ENCODE results near the gene CLSTN2.

The CLSTN2 gene

DNA sequence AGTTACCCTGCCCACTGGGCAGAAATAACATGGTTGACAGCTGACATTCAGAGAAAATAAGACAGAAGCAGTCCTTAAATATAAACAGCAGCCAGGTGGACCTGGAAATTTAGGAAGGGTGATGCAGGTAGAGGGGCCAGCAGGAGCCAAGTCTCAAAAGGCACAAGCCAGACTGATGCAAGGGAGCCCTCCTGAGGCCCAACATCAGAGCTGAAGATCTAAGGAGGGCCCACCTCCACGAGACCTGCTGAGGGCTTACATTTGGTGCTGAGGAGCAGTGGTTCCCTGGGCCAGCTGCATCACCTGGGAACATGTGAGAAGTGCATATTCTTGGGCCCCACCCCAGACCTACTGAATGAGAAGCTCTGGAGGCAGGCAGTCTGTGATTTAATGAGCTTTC is 637.3 kb downstream of the CLSTN2 start:
- Histone ChIP-seq H3K14ac (ENCODE audit: low read length) (no peak overlapping the region), H3K9me3 (replicated peaks in 1 of 2; ENCODE audit: control insufficient read depth in 2 of 2, insufficient read depth in 1 of 2, low read depth in 1 of 2, low read length in 2 of 2) (no peaks in the 10 kb centered on the region), H3K4me3 (ENCODE audit: low read length in 2 of 2) (no peak overlapping the region), H3K4me2 (ENCODE audit: insufficient read depth, low read length, poor library complexity, severe bottlenecking) (no peak overlapping the region), H2BK15ac (ENCODE audit: low read length) (no peak overlapping the region), H3K23ac (ENCODE audit: low read depth, low read length, poor library complexity) (no peak overlapping the region), H3K79me1 (ENCODE audit: low read depth, low read length) (no peaks in the 10 kb centered on the region), H2BK5ac (ENCODE audit: low read length) (no peak overlapping the region), H3K4me1 (ENCODE audit: control insufficient read depth in 2 of 2, insufficient read depth in 1 of 2, low read depth in 1 of 2, low read length in 2 of 2) (no peaks in the 10 kb centered on the region), H2BK12ac (ENCODE audit: low read length) (no peak overlapping the region), H2AK5ac (ENCODE audit: low read depth, low read length) (no peak overlapping the region), H4K91ac (ENCODE audit: low read depth, low read length, poor library complexity) (no peak overlapping the region), H2AFZ (ENCODE audit: low read length) (no peak overlapping the region), H3K27me3 (ENCODE audit: control insufficient read depth in 3 of 3, insufficient read depth in 3 of 3, low read depth in 1 of 3, low read length in 3 of 3) (no peaks in the 10 kb centered on the region), H3K27ac (replicated peaks; ENCODE audit: low read length) (no peak overlapping the region), H4K8ac (ENCODE audit: low read depth, low read length) (no peak overlapping the region), H2BK120ac (ENCODE audit: low read depth, low read length) (no peak overlapping the region), H3K36me3 (replicated peaks in 1 of 2; ENCODE audit: control insufficient read depth in 2 of 2, insufficient read depth in 2 of 2, low read length in 2 of 2) (no peaks in the 10 kb centered on the region), H3K9ac (ENCODE audit: low read depth, low read length, poor library complexity) (no peak overlapping the region), H3K4ac (ENCODE audit: low read length) (no peak overlapping the region), H3K18ac (ENCODE audit: low read length) (no peak overlapping the region)
- DNase-seq (ENCODE audit: low spot score), result no peak
- WGBS, 2 donors (ENCODE audit: extremely low coverage in 2 of 2, insufficient read length in 2 of 2, insufficient replicate concordance in 1 of 2), result no CpG with 5 or more reads among the region's 1 CpG

DNA sequence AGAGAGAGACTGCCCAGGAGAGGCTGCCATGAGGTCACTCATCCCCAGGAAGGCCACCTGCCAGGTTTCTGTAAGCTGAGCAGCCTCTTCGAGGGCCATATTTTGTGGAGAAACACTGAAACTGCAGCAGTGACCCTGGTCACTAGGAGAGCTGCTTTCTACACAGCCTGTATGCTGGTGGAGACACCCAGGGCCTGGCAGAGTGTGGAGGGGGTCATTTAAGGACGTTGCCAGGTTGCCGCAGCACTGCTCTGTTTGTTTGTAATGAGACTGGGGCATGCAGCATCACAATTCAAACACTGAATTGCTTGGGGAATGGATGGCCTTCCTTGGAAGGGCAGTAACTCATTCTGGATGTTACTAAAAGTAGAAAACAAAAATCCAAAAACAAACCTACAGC is 638.0 kb downstream of the CLSTN2 start:
- Histone ChIP-seq H4K8ac (ENCODE audit: low read depth, low read length) (no peak overlapping the region), H3K9me3 (replicated peaks in 1 of 2; ENCODE audit: control insufficient read depth in 2 of 2, insufficient read depth in 1 of 2, low read depth in 1 of 2, low read length in 2 of 2) (no peaks in the 10 kb centered on the region), H4K91ac (ENCODE audit: low read depth, low read length, poor library complexity) (no peak overlapping the region), H3K4me1 (ENCODE audit: control insufficient read depth in 2 of 2, insufficient read depth in 1 of 2, low read depth in 1 of 2, low read length in 2 of 2) (no peaks in the 10 kb centered on the region), H2AK5ac (ENCODE audit: low read depth, low read length) (no peak overlapping the region), H3K14ac (ENCODE audit: low read length) (no peak overlapping the region), H3K27ac (replicated peaks; ENCODE audit: low read length) (no peak overlapping the region), H3K9ac (ENCODE audit: low read depth, low read length, poor library complexity) (no peak overlapping the region), H3K27me3 (ENCODE audit: control insufficient read depth in 3 of 3, insufficient read depth in 3 of 3, low read depth in 1 of 3, low read length in 3 of 3) (no peaks in the 10 kb centered on the region), H2AFZ (ENCODE audit: low read length) (no peak overlapping the region), H2BK5ac (ENCODE audit: low read length) (no peak overlapping the region), H2BK12ac (ENCODE audit: low read length) (no peak overlapping the region), H3K18ac (ENCODE audit: low read length) (no peak overlapping the region), H3K23ac (ENCODE audit: low read depth, low read length, poor library complexity) (no peak overlapping the region), H3K36me3 (replicated peaks in 1 of 2; ENCODE audit: control insufficient read depth in 2 of 2, insufficient read depth in 2 of 2, low read length in 2 of 2) (no peaks in the 10 kb centered on the region), H2BK15ac (ENCODE audit: low read length) (no peak overlapping the region), H3K4me2 (ENCODE audit: insufficient read depth, low read length, poor library complexity, severe bottlenecking) (no peak overlapping the region), H2BK120ac (ENCODE audit: low read depth, low read length) (no peak overlapping the region), H3K79me1 (ENCODE audit: low read depth, low read length) (no peaks in the 10 kb centered on the region), H3K4ac (ENCODE audit: low read length) (no peak overlapping the region), H3K4me3 (ENCODE audit: low read length in 2 of 2) (no peak overlapping the region)
- no peak for DNase-seq (ENCODE audit: low spot score)
- WGBS, 2 donors (ENCODE audit: extremely low coverage in 2 of 2, insufficient read length in 2 of 2, insufficient replicate concordance in 1 of 2), result no CpG with 5 or more reads among the region's 3 CpGs

DNA sequence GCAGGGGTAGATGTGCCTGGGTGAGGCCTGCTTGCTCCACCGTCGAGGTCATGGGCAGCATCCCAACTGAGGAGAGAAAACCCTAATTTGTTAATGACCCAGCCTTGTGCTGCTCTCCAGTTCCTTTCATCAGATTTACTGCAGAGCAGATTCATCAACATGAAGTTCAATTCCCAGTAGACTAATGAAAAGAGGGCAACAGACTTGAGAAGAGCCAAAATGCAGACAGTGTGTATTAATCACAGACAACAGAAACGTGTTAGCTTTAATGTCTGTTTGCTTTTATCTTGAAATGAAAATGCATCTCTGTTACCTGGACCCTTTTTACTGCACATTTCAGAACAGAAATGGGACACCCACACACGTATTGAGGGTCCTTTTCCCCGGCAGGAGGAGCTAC is 639.4 kb downstream of the CLSTN2 start:
- Histone ChIP-seq H2BK5ac (ENCODE audit: low read length) (no peak overlapping the region), H3K27ac (replicated peaks; ENCODE audit: low read length) (no peak overlapping the region), H3K4ac (ENCODE audit: low read length) (no peak overlapping the region), H2BK15ac (ENCODE audit: low read length) (no peak overlapping the region), H3K9ac (ENCODE audit: low read depth, low read length, poor library complexity) (no peak overlapping the region), H4K8ac (ENCODE audit: low read depth, low read length) (no peak overlapping the region), H2BK120ac (ENCODE audit: low read depth, low read length) (no peak overlapping the region), H2AFZ (ENCODE audit: low read length) (no peak overlapping the region), H3K27me3 (ENCODE audit: control insufficient read depth in 3 of 3, insufficient read depth in 3 of 3, low read depth in 1 of 3, low read length in 3 of 3) (peaks cover 0 to 2% (median 0%) of the 10 kb centered on the region in 3 experiments), H3K18ac (ENCODE audit: low read length) (no peak overlapping the region), H3K23ac (ENCODE audit: low read depth, low read length, poor library complexity) (no peak overlapping the region), H3K4me2 (ENCODE audit: insufficient read depth, low read length, poor library complexity, severe bottlenecking) (no peak overlapping the region), H3K14ac (ENCODE audit: low read length) (no peak overlapping the region), H3K9me3 (replicated peaks in 1 of 2; ENCODE audit: control insufficient read depth in 2 of 2, insufficient read depth in 1 of 2, low read depth in 1 of 2, low read length in 2 of 2) (no peaks in the 10 kb centered on the region), H3K4me3 (ENCODE audit: low read length in 2 of 2) (no peak overlapping the region), H4K91ac (ENCODE audit: low read depth, low read length, poor library complexity) (no peak overlapping the region), H3K79me1 (ENCODE audit: low read depth, low read length) (no peaks in the 10 kb centered on the region), H3K4me1 (ENCODE audit: control insufficient read depth in 2 of 2, insufficient read depth in 1 of 2, low read depth in 1 of 2, low read length in 2 of 2) (no peaks in the 10 kb centered on the region), H2BK12ac (ENCODE audit: low read length) (no peak overlapping the region), H2AK5ac (ENCODE audit: low read depth, low read length) (no peak overlapping the region), H3K36me3 (replicated peaks in 1 of 2; ENCODE audit: control insufficient read depth in 2 of 2, insufficient read depth in 2 of 2, low read length in 2 of 2) (no peaks in the 10 kb centered on the region)
- WGBS, 2 donors (ENCODE audit: extremely low coverage in 2 of 2, insufficient read length in 2 of 2, insufficient replicate concordance in 1 of 2), result no CpG with 5 or more reads among the region's 5 CpGs
- no peak for DNase-seq (ENCODE audit: low spot score)

DNA sequence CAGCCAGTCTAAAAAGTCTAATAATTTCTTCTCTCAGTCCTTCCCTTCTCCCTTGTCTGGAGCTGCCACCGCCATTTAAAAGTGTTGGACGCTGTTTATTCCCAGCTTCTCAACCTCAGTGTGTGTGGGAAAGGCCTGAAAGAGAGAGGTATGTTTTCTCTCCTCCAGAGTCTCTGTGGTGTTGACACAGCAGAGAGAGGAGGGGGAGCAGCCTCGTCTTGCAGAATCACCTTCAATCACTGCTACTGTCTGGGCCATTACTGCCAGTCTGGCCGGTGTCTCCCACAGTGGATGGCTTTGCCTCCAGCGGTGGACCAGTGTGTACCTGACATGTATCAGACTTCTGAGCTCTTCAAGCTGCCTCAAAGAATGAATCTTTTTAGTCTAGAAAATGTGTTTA is 641.5 kb downstream of the CLSTN2 start:
- Histone ChIP-seq H2BK5ac (ENCODE audit: low read length) (no peak overlapping the region), H3K27me3 (ENCODE audit: control insufficient read depth in 3 of 3, insufficient read depth in 3 of 3, low read depth in 1 of 3, low read length in 3 of 3) (peaks cover 0 to 2% (median 0%) of the 10 kb centered on the region in 3 experiments), H3K14ac (ENCODE audit: low read length) (no peak overlapping the region), H3K36me3 (replicated peaks in 1 of 2; ENCODE audit: control insufficient read depth in 2 of 2, insufficient read depth in 2 of 2, low read length in 2 of 2) (no peaks in the 10 kb centered on the region), H2BK120ac (ENCODE audit: low read depth, low read length) (no peak overlapping the region), H4K8ac (ENCODE audit: low read depth, low read length) (no peak overlapping the region), H3K4me1 (ENCODE audit: control insufficient read depth in 2 of 2, insufficient read depth in 1 of 2, low read depth in 1 of 2, low read length in 2 of 2) (peaks cover 0 to 2% of the 10 kb centered on the region in 2 donors), H3K9ac (ENCODE audit: low read depth, low read length, poor library complexity) (no peak overlapping the region), H2AK5ac (ENCODE audit: low read depth, low read length) (no peak overlapping the region), H3K4ac (ENCODE audit: low read length) (no peak overlapping the region), H3K79me1 (ENCODE audit: low read depth, low read length) (no peaks in the 10 kb centered on the region), H3K4me3 (ENCODE audit: low read length in 2 of 2) (no peak overlapping the region), H3K18ac (ENCODE audit: low read length) (no peak overlapping the region), H3K23ac (ENCODE audit: low read depth, low read length, poor library complexity) (no peak overlapping the region), H4K91ac (ENCODE audit: low read depth, low read length, poor library complexity) (no peak overlapping the region), H2AFZ (ENCODE audit: low read length) (no peak overlapping the region), H2BK15ac (ENCODE audit: low read length) (no peak overlapping the region), H2BK12ac (ENCODE audit: low read length) (no peak overlapping the region), H3K9me3 (replicated peaks in 1 of 2; ENCODE audit: control insufficient read depth in 2 of 2, insufficient read depth in 1 of 2, low read depth in 1 of 2, low read length in 2 of 2) (no peaks in the 10 kb centered on the region), H3K27ac (replicated peaks; ENCODE audit: low read length) (no peak overlapping the region), H3K4me2 (ENCODE audit: insufficient read depth, low read length, poor library complexity, severe bottlenecking) (no peak overlapping the region)
- WGBS, 2 donors (ENCODE audit: extremely low coverage in 2 of 2, insufficient read length in 2 of 2, insufficient replicate concordance in 1 of 2), result no CpG with 5 or more reads among the region's 5 CpGs
- no peak for DNase-seq (ENCODE audit: low spot score)

Data from neuronal stem cell (in vitro differentiated cells).